Karpas-422 (cell line): ENCODE measurements around the gene HPS5. TPM values are rescaled to one million over a fixed set of nuclear protein-coding genes. Genes with fewer than 3 reads are reported as not detected.
"Not testable (repeated sequence)": the region's sequence is repeated elsewhere in the genome, so short reads cannot be mapped to it uniquely, and the experiment has no call there.

Experiments used
- DNase-seq: peaks from one replicate; pipeline ENCODE4 v3.0.0-alpha.2; 2015
- H2AFZ ChIP-seq: fragments of 200-600 bp; sonication (generic); 2 replicates; pipeline ENCODE4 v1.6.1; 2014; ENCODE audit warnings: antibody characterized with exemption, low read length, mixed read lengths
- H3K27ac ChIP-seq: fragments of 200-600 bp; sonication (generic); 2 replicates; pipeline ENCODE4 v1.5.1; 2014; ENCODE audit warnings: mild to moderate bottlenecking, low read length, moderate library complexity
- H3K27me3 ChIP-seq: fragments of 200-600 bp; sonication (generic); 2 replicates; pipeline ENCODE4 v1.6.1; 2014; ENCODE audit warnings: low read length, mixed read lengths
- H3K36me3 ChIP-seq: fragments of 200-600 bp; sonication (generic); 2 replicates; pipeline ENCODE4 v1.6.1; 2014; ENCODE audit warnings: low read length, mixed read lengths; ENCODE audit not compliant: insufficient read depth
- H3K4me1 ChIP-seq: fragments of 200-600 bp; sonication (generic); 2 replicates; pipeline ENCODE4 v1.6.1; 2014; ENCODE audit warnings: mild to moderate bottlenecking, low read length, mixed read lengths
- H3K4me2 ChIP-seq: fragments of 200-600 bp; sonication (generic); 2 replicates; pipeline ENCODE4 v1.6.1; 2014; ENCODE audit warnings: low read length, low read depth, mild to moderate bottlenecking; ENCODE audit not compliant: poor library complexity, severe bottlenecking
- H3K4me3 ChIP-seq: fragments of 200-600 bp; sonication (generic); 2 replicates; pipeline ENCODE4 v1.5.1; 2014; ENCODE audit warnings: mild to moderate bottlenecking, antibody characterized with exemption, low read length, mixed read lengths
- H3K79me2 ChIP-seq: fragments of 200-600 bp; sonication (generic); 2 replicates; pipeline ENCODE4 v1.6.1; 2014; ENCODE audit warnings: mild to moderate bottlenecking, low read length, mixed read lengths
- H3K9ac ChIP-seq: fragments of 200-600 bp; sonication (generic); 2 replicates; pipeline ENCODE4 v1.6.0; 2014; ENCODE audit warnings: low read length
- H3K9me2 ChIP-seq: fragments of 200-600 bp; sonication (generic), shearing (Covaris generic); replicated peaks from 2 replicates; pipeline ENCODE4 v1.6.0; 2014; ENCODE audit warnings: mild to moderate bottlenecking, low read length, moderate library complexity; ENCODE audit not compliant: insufficient read depth
- H3K9me3 ChIP-seq: fragments of 300-700, 200-600 bp; sonication (generic); 2 replicates; pipeline ENCODE4 v1.6.1; 2014; ENCODE audit warnings: low read length, mixed read lengths
- H4K20me1 ChIP-seq: fragments of 200-600 bp; sonication (generic); 2 replicates; pipeline ENCODE4 v1.6.1; 2014; ENCODE audit warnings: mild to moderate bottlenecking, antibody characterized with exemption, low read length, low read depth; ENCODE audit not compliant: insufficient read depth
- total RNA-seq: library from RNA; depleted of rRNA; stranded (reverse); fragments of >200 nt; shearing (Covaris generic); gene quantifications from 2 replicates; pipeline ENCODE4 v1.2.3, GENCODE V29; 2014; ENCODE audit warnings: low replicate concordance

HPS5 gene
- total RNA-seq, 1 experiment from 2014 or later, result 44.2 TPM

DNA sequence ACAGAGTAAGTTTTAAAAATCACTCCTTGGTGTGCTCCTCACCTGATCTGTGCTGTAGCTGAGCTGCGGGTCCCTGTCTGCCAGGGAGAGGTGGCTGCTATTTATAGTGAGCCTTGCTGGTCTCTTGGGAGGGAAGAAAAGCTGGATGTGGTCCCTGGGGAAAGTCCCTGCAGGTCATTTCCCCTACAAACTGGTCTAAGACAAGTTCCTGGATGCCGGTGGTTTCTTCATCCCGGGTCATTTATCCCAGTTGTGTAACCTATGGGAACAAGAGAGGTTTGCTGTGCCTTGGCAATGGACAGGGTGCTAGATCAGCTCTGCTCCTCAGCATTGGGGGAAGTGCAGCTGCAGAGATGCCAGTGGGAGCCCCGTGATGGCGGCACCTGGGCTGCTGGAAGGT is 73.4 kb downstream of the HPS5 start, which contains the start of gene SAA2:
Gene SAA2 (minus strand): TSS at position 108 of the 400 bp plus-strand sequence. CDS start 657 bp downstream, outside the sequence.
- Histone ChIP-seq H3K4me2 (no peak within 1 kb of the TSS), H3K27me3 (no peaks in the 10 kb centered on the region)

DNA sequence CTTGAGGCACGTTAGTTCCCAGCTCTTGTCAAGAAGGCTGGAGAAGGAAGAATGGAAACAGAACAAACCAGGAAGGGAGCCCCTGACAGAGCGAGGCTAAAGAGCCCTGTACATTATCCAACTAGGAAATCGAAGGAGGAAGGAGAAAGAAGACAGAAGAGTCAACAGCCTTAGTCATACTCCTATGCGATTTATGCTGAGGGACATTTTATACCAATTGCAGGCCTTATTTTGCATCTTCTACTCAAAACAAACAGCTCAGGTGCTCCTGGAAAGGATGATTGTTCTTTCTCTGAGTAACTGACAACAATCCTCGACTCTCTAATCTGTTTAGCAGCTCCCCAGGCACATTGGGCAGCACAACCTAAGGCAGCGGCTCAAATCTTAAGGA is 74.8 kb downstream of the HPS5 start:
- not testable (repeated sequence) for H3K27me3 ChIP-seq, H3K4me2 ChIP-seq, H3K9ac ChIP-seq, H2AFZ ChIP-seq, H3K4me3 ChIP-seq, H3K27ac ChIP-seq, H3K9me3 ChIP-seq, H3K79me2 ChIP-seq, H3K9me2 ChIP-seq, H4K20me1 ChIP-seq, H3K4me1 ChIP-seq, H3K36me3 ChIP-seq, DNase-seq

More for the DNA sequence above, 73.4 kb downstream of the HPS5 start, which contains the start of gene SAA2:
- no peaks in the 10 kb centered on the region for H3K9me2 ChIP-seq
- H2AFZ ChIP-seq, result no peak within 1 kb of the TSS
- no peaks in the 10 kb centered on the region for H3K36me3 ChIP-seq
- H3K79me2 ChIP-seq, result no peaks in the 10 kb centered on the region
- no peak for DNase-seq
- no peaks in the 10 kb centered on the region for H4K20me1 ChIP-seq
- no peak within 1 kb of the TSS for H3K4me3 ChIP-seq
- no peak within 1 kb of the TSS for H3K27ac ChIP-seq
- no peaks in the 10 kb centered on the region; the same call in 1 of the 2 replicates for H3K4me1 ChIP-seq
- no peaks in the 10 kb centered on the region for H3K9me3 ChIP-seq
- H3K9ac ChIP-seq, result no peak within 1 kb of the TSS

DNA sequence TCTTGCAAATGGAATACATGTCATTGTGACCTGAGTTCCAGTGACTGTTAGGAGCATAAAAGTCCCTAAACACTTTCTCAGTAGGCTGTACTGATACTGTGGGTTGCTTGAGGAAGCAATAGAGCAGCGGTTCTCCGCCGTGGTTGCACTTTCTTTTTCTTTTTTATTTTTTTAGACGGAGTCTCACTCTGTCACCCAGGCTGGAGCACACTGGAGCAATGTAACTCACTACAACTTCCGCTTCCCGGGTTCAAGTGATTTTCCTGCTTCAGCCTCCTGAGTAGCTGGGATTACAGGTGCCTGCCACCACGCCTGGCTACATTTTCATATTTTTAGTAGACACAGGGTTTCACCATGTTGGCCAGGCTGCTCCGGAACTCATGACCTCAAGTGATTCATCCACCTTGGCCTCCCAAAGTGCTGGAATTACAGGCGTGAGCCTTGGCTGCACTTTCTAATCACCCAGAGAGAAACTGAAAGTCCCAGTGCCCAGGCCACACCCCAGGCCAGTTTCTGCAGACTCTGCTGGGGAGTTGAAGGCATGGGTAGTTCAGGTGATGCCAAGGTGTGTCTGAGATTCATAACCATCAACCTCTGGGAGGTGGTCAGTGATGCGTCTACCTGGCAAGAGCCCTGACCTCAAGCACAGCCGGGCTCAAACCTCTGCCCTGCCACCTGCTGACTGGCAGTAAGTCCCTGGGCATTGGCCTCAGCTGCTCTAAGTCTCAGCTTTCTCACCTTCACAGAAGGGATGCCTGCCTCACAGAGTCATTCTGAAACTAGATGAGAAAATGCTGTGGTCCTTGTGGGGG is 75.4 kb downstream of the HPS5 start:
- Histone ChIP-seq H3K4me2 (peak overlapping the region; percentile 27), H2AFZ (peak overlapping the region; percentile 54; the same call in 1 of the 2 replicates)
- not testable (repeated sequence) for H4K20me1 ChIP-seq, H3K36me3 ChIP-seq, H3K79me2 ChIP-seq, H3K9me2 ChIP-seq, H3K4me3 ChIP-seq, H3K27ac ChIP-seq, H3K27me3 ChIP-seq, H3K9me3 ChIP-seq, H3K4me1 ChIP-seq, H3K9ac ChIP-seq
- DNase-seq, result peak; percentile 28

DNA sequence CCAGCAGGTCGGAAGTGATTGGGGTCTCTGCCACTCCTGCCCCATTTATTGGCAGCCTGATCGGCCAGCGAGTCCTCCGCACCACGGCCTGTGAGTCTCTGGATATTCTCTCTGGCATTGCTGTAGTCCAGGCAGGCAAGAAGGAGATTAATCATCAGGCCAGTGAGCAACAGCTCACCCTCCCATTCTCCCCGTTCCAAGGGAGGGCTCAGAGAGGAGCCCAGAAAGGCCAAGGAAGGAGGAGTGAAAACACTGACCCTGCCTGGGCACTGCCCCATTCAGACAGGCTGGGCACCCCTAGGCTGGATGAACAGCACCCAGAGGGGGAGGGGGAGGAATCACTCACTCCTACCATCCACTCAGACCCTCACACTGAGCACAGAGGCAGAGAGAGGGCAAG is 76.5 kb downstream of the HPS5 start:
- Histone ChIP-seq H2AFZ (no peak overlapping the region; the same call in 1 of the 2 replicates), H4K20me1 (no peaks in the 10 kb centered on the region), H3K4me1 (no peaks in the 10 kb centered on the region; the same call in 1 of the 2 replicates), H3K9me2 (no peaks in the 10 kb centered on the region), H3K27me3 (no peaks in the 10 kb centered on the region), H3K4me2 (no peak overlapping the region), H3K4me3 (no peak overlapping the region), H3K79me2 (no peaks in the 10 kb centered on the region), H3K36me3 (no peaks in the 10 kb centered on the region), H3K9ac (no peak overlapping the region), H3K9me3 (no peaks in the 10 kb centered on the region), H3K27ac (no peak overlapping the region)
- no peak for DNase-seq

DNA sequence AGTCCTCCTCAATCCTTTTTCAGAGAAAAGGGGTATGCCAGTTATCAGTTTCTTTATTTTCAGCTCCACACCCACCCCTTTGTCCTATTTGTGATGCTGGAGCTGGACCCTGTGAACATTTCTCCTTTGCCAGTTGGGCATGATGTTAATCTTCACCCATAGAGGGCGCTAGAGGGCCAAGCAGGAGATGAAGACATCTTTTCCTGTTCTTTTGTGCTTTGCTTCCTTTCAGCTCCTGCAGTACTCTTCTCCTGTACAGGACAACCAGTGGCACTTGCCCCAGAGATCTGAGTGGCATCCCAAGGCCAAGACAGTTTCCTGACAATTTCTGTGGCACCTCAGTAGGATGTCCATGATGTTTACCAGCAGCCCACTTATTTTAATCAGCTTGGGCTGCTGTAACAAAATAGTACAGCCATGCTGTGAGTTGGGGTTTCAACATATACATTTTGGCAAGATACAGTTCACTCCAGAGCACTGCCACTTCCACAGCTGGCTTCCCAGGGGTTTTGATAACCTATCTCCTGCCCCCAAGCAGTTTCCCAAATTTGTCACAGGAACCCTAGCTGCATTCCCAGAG is 78.1 kb downstream of the HPS5 start:
- peak; percentile 90 for DNase-seq
- Histone ChIP-seq H3K9me2 (no peaks in the 10 kb centered on the region), H3K4me2 (no peak overlapping the region), H3K4me3 (no peak overlapping the region), H3K79me2 (no peaks in the 10 kb centered on the region), H3K27ac (no peak overlapping the region), H3K9me3 (no peaks in the 10 kb centered on the region), H4K20me1 (no peaks in the 10 kb centered on the region), H3K27me3 (no peaks in the 10 kb centered on the region), H3K36me3 (no peaks in the 10 kb centered on the region), H2AFZ (peak overlapping the region; percentile 76; the same call in 1 of the 2 replicates), H3K4me1 (no peaks in the 10 kb centered on the region; the same call in 1 of the 2 replicates), H3K9ac (no peak overlapping the region)

DNA sequence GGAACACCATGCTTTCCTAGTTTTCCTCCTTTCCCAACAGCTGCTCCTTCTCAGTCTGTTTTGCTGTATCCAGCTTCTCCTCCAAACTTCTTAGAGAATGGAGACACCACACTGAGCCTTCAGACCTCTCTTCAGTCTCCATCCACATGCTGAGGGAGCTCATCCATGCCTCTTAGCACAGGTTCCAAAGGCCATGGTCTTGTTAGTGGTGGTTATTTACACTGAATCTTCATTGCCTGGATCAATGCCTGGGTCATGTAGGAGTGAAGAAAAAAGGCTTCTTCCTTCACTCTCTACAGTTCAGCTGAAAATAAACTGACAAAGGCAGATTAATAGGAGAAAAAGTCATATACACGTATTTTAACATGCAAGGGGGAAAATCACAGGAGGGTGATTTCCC is 82.3 kb downstream of the HPS5 start:
- Histone ChIP-seq H3K36me3 (no peaks in the 10 kb centered on the region), H4K20me1 (no peaks in the 10 kb centered on the region), H3K27me3 (no peaks in the 10 kb centered on the region), H3K4me2 (no peak overlapping the region), H3K9ac (no peak overlapping the region), H3K4me3 (no peak overlapping the region), H3K9me2 (no peaks in the 10 kb centered on the region), H3K27ac (no peak overlapping the region), H3K9me3 (no peaks in the 10 kb centered on the region), H2AFZ (no peak overlapping the region), H3K4me1 (no peaks in the 10 kb centered on the region), H3K79me2 (no peaks in the 10 kb centered on the region)
- DNase-seq, result no peak

DNA sequence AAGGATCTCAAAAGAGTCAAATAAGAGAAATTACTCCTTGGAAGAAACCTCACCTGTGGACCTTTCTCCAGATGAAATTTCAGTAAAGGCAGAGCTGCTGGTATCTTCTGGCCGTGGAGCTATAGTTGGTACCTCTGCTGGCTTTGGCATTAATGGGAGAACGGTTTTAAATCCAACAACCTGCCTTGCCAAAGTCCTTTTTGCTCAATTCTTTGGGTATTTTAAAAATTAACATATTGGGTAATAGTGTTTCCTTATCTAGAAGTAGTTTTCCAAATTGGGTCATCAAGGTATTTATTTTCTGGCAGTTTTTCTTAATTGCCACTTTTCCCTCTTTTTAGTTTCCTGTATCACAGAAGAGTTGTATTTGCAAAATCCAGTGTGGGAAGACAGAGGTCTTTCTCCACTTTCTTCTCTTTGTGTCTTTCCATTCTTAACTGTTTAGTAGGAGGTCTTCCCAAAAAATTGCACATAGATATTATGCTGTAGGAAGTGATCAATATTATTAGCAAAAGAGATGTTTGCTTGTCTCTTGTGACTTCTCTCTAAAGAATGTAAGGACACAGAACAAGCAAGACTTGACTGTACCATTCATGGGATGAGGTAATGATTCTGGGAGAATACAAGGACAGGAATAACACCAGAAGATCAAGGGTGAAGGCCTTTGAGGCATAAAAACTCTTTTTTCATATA is 85.1 kb downstream of the HPS5 start, which contains the start of gene SAA4:
Gene SAA4 (minus strand): TSS at position 139 of the 693 bp plus-strand sequence. CDS start 876 bp downstream, outside the sequence.
- no peaks in the 10 kb centered on the region for H4K20me1 ChIP-seq
- H3K9me2 ChIP-seq, result no peaks in the 10 kb centered on the region
- H2AFZ ChIP-seq, result no peak within 1 kb of the TSS
- no peak for DNase-seq
- no peak within 1 kb of the TSS for H3K27ac ChIP-seq
- H3K9ac ChIP-seq, result no peak within 1 kb of the TSS
- H3K9me3 ChIP-seq, result no peaks in the 10 kb centered on the region
- H3K4me3 ChIP-seq, result no peak within 1 kb of the TSS
- H3K36me3 ChIP-seq, result no peaks in the 10 kb centered on the region
- H3K79me2 ChIP-seq, result no peaks in the 10 kb centered on the region
- H3K4me2 ChIP-seq, result no peak within 1 kb of the TSS
- H3K27me3 ChIP-seq, result no peaks in the 10 kb centered on the region
- H3K4me1 ChIP-seq, result no peaks in the 10 kb centered on the region
